HL-60 (cell line): Measurements from ENCODE around the gene NRXN3.

Experiments
- DNase-seq, 2 experiments: peaks; one replicate each; pipeline ENCODE4 v3.0.0-alpha.2; 2010 to 2020; ENCODE audit warnings: low read depth in 1 of 2, low spot score in 1 of 2
- H3K27ac ChIP-seq: fragments of 250-450 bp; sonication (Bioruptor Pico); replicated peaks from 2 replicates; pipeline ENCODE4 v1.5.1; 2020; ENCODE audit warnings: mild to moderate bottlenecking, moderate library complexity
- H3K27me3 ChIP-seq: fragments of 250-450 bp; sonication (Bioruptor Pico); 2 replicates; pipeline ENCODE4 v1.5.1; 2021; ENCODE audit warnings: mild to moderate bottlenecking, moderate library complexity; ENCODE audit not compliant: insufficient read depth, poor library complexity, severe bottlenecking
- H3K4me3 ChIP-seq: replicated peaks from 2 replicates; pipeline ENCODE4 v1.5.1; 2011; ENCODE audit warnings: mild to moderate bottlenecking, control low read depth, low read length; ENCODE audit not compliant: insufficient read depth
- CTCF ChIP-seq: IDR thresholded peaks from one replicate; pipeline ENCODE4 v1.5.1; 2011; ENCODE audit warnings: low read length, control low read depth, inconsistent platforms; ENCODE audit not compliant: insufficient read depth
- GABPA ChIP-seq: IDR thresholded peaks from 2 replicates; pipeline ENCODE4 v1.6.1; 2012; ENCODE audit warnings: low read depth
- POLR2AphosphoS5 ChIP-seq: IDR thresholded peaks from 2 replicates; pipeline ENCODE4 v1.6.1; 2012; ENCODE audit warnings: low read depth
- REST ChIP-seq: IDR thresholded peaks from 2 replicates; pipeline ENCODE4 v1.6.1; 2012; ENCODE audit warnings: low read depth; ENCODE audit not compliant: insufficient replicate concordance
- SPI1 ChIP-seq: IDR thresholded peaks from 2 replicates; pipeline ENCODE4 v1.6.1; 2012; ENCODE audit warnings: low read depth, mild to moderate bottlenecking, borderline replicate concordance

The NRXN3 gene

GRCh38 chr14:79357307-79357706 is 1187.1 kb downstream of the NRXN3 start:
- no peak for DNase-seq
- H3K27me3 ChIP-seq, result no peaks in the 10 kb centered on the region
- TF ChIP-seq SPI1 (no peak), POLR2AphosphoS5 (no peak), REST (no peak), CTCF (no peak), GABPA (no peak)
- H3K4me3 ChIP-seq, result no peak overlapping the region
- H3K27ac ChIP-seq, result no peak overlapping the region

GRCh38 chr14:79363291-79363690 is 1193.1 kb downstream of the NRXN3 start:
- TF ChIP-seq POLR2AphosphoS5, result no peak
- no peak for TF ChIP-seq CTCF
- no peak for TF ChIP-seq REST
- TF ChIP-seq GABPA, result no peak
- no peak for TF ChIP-seq SPI1
- Histone ChIP-seq H3K4me3 (no peak overlapping the region), H3K27me3 (no peaks in the 10 kb centered on the region), H3K27ac (no peak overlapping the region)
- DNase-seq, result no peak

- no peak for DNase-seq
- TF ChIP-seq SPI1, result no peak
- Histone ChIP-seq H3K27me3 (no peaks in the 10 kb centered on the region), H3K27ac (no peak overlapping the region), H3K4me3 (no peak overlapping the region)
These were observed 1199.5 kb downstream of the NRXN3 start for GRCh38 chr14:79369359-79370332.

GRCh38 chr14:79370969-79371368 is 1200.8 kb downstream of the NRXN3 start:
- Histone ChIP-seq H3K27ac (no peak overlapping the region), H3K4me3 (no peak overlapping the region), H3K27me3 (no peaks in the 10 kb centered on the region)
- TF ChIP-seq GABPA (no peak), REST (no peak), SPI1 (no peak), CTCF (no peak), POLR2AphosphoS5 (no peak)
- DNase-seq, result no peak
